Inferior parietal cortex (tissue), 1 donor: ENCODE results near the gene SVIL.
"Not testable (repeated sequence)": the region's sequence is repeated elsewhere in the genome, so short reads cannot be mapped to it uniquely, and the experiment has no call there.

ENCODE experiments used
- DNase-seq: peaks from one replicate; pipeline ENCODE4 v3.0.0-alpha.2; 2016; ENCODE audit errors: extremely low spot score

Gene SVIL

GRCh38 chr10:29649561-29650551 lies 15.1 kb upstream of the SVIL start:
- DNase-seq, result no peak

GRCh38 chr10:29648983-29649268 lies 14.2 kb upstream of the SVIL start:
- DNase-seq, result no peak

GRCh38 chr10:29648114-29648982 lies 13.6 kb upstream of the SVIL start:
- no peak for DNase-seq

GRCh38 chr10:29647478-29647877 lies 12.7 kb upstream of the SVIL start:
- DNase-seq, result no peak

- DNase-seq, result no peak
Measured at GRCh38 chr10:29646960-29647461, 12.2 kb upstream of the SVIL start.

GRCh38 chr10:29646238-29646902 lies 11.6 kb upstream of the SVIL start:
- DNase-seq, result no peak

GRCh38 chr10:29643771-29644501 lies 9.2 kb upstream of the SVIL start:
- DNase-seq, result no peak

GRCh38 chr10:29642990-29643389 lies 8.2 kb upstream of the SVIL start:
- no peak for DNase-seq

GRCh38 chr10:29637537-29637936 lies 2.8 kb upstream of the SVIL start:
- DNase-seq, result no peak

- DNase-seq, result no peak
Measured at GRCh38 chr10:29636178-29636577, 1.4 kb upstream of the SVIL start.

GRCh38 chr10:29635711-29636144 lies 957 bp upstream of the SVIL start:
- no peak for DNase-seq

- DNase-seq, result no peak
Measured at GRCh38 chr10:29634105-29634504, 666 bp downstream of the SVIL start.

- no peak for DNase-seq
Measured at GRCh38 chr10:29631049-29631339, 3.8 kb downstream of the SVIL start.

GRCh38 chr10:29630205-29631048 lies 4.3 kb downstream of the SVIL start:
- DNase-seq, result no peak

- no peak for DNase-seq
Measured at GRCh38 chr10:29628912-29629526, 5.8 kb downstream of the SVIL start.

GRCh38 chr10:29628311-29628710 lies 6.5 kb downstream of the SVIL start:
- no peak for DNase-seq

GRCh38 chr10:29627201-29628132 lies 7.3 kb downstream of the SVIL start:
- DNase-seq, result no peak

GRCh38 chr10:29624357-29624756 lies 10.4 kb downstream of the SVIL start:
- DNase-seq, result not testable (repeated sequence)

GRCh38 chr10:29623797-29624196 lies 11.0 kb downstream of the SVIL start:
- no peak for DNase-seq
